B cell (primary cell): ENCODE results near the gene ACTN1. TPM values are rescaled to one million over a fixed set of nuclear protein-coding genes. Genes with fewer than 3 reads are reported as not detected.

Experiments used
- ATAC-seq: fragments of 200-7000 bp; cut with Tn5 transposase; one replicate; pipeline ENCODE4 v1.10.0; 2021; ENCODE audit warnings: low read depth, mild to moderate bottlenecking, moderate number of reproducible peaks, moderate library complexity
- CTCF ChIA-PET: fragments of 350-600 bp; sonication (Branson Sonifier 250); formaldehyde crosslinking; loops from one replicate; lab custom pipeline; 2021; ENCODE audit warnings: antibody characterized with exemption, inconsistent platforms; lab: Charles Lee
- POLR2A ChIA-PET: fragments of 350-600 bp; sonication (Branson Sonifier 250); formaldehyde crosslinking; loops from one replicate; lab custom pipeline; 2021; ENCODE audit warnings: antibody characterized with exemption; lab: Charles Lee
- DNase-seq: peaks from one replicate; pipeline ENCODE4 v3.0.0; 2013
- H2AFZ ChIP-seq: 2 replicates; pipeline ENCODE4 v1.6.1; 2012; ENCODE audit warnings: mild to moderate bottlenecking, low read depth, low read length; ENCODE audit not compliant: insufficient read depth, poor library complexity, severe bottlenecking
- H3K27ac ChIP-seq, 2 donors: 1 replicate in 1 of 2; 2 replicates in 1 of 2; pipeline ENCODE4 v1.5.1; 2012 to 2013; ENCODE audit warnings: low read length in 2 of 2, mild to moderate bottlenecking in 2 of 2, moderate library complexity in 1 of 2
- H3K27me3 ChIP-seq, 4 experiments: fragments of 200-600 bp in 1 of 4; sonication (generic) in 1 of 4; replicated peaks in 1 of 4; 1 replicate in 2 of 4; 2 replicates in 2 of 4; pipeline versions ENCODE4 v1.6.1 to v1.7.0; 2013 to 2016; ENCODE audit warnings: low read length in 3 of 4, mild to moderate bottlenecking in 2 of 4, mixed read lengths in 1 of 4, moderate library complexity in 1 of 4; ENCODE audit not compliant: insufficient read depth in 4 of 4, control insufficient read depth in 3 of 4; ENCODE audit errors: control extremely low read depth in 1 of 4
- H3K36me3 ChIP-seq, 2 experiments: replicated peaks in 1 of 2; 1 replicate in 1 of 2; 2 replicates in 1 of 2; pipeline versions ENCODE4 v1.6.1 to v1.7.1; 2013; ENCODE audit warnings: low read length in 1 of 2; ENCODE audit not compliant: insufficient read depth in 2 of 2, control insufficient read depth in 1 of 2; ENCODE audit errors: control extremely low read depth in 1 of 2, extremely low read depth in 1 of 2
- H3K4me1 ChIP-seq, 2 donors: fragments of 200-600 bp in 1 of 2; sonication (generic) in 1 of 2; 1 replicate in 1 of 2; 2 replicates in 1 of 2; pipeline versions ENCODE4 v1.5.1 to v1.6.1; 2013 to 2017; ENCODE audit warnings: low read length in 2 of 2; ENCODE audit not compliant: control insufficient read depth in 2 of 2, insufficient read depth in 2 of 2
- H3K4me2 ChIP-seq: replicated peaks from 2 replicates; pipeline ENCODE3; 2012; ENCODE audit warnings: mild to moderate bottlenecking, low read depth, low read length; ENCODE audit not compliant: poor library complexity, severe bottlenecking
- H3K4me3 ChIP-seq, 5 experiments: fragments of 200-600 bp in 1 of 5; sonication (generic) in 1 of 5; 1 replicate in 3 of 5; 2 replicates in 2 of 5; pipeline versions ENCODE4 v1.5.1 to v1.7.0; 2011 to 2016; ENCODE audit warnings: low read length in 4 of 5, mild to moderate bottlenecking in 4 of 5, low read depth in 2 of 5, control low read depth in 1 of 5, moderate library complexity in 1 of 5; ENCODE audit not compliant: insufficient read depth in 1 of 5; ENCODE audit errors: control extremely low read depth in 1 of 5, extremely low read depth in 1 of 5
- H3K79me2 ChIP-seq: fragments of 200-600 bp; sonication (generic); one replicate; pipeline ENCODE4 v1.6.0; 2016; ENCODE audit warnings: low read length; ENCODE audit not compliant: control insufficient read depth, insufficient read depth
- H3K9ac ChIP-seq: fragments of 200-600 bp; sonication (generic); 2 replicates; pipeline ENCODE4 v1.6.1; 2017; ENCODE audit warnings: mild to moderate bottlenecking, low read length, moderate library complexity
- H3K9me3 ChIP-seq, 3 donors: one replicate each; pipeline versions ENCODE4 v1.6.1 to v1.7.1; 2013; ENCODE audit warnings: low read length in 2 of 3; ENCODE audit not compliant: control insufficient read depth in 2 of 3, insufficient read depth in 1 of 3; ENCODE audit errors: control extremely low read depth in 1 of 3
- H4K20me1 ChIP-seq: 2 replicates; pipeline ENCODE4 v1.6.0; 2012; ENCODE audit warnings: mild to moderate bottlenecking, low read length; ENCODE audit not compliant: insufficient read depth, control insufficient read depth, poor library complexity, severe bottlenecking
- H3K27ac Mint-ChIP-seq: one replicate; pipeline ENCODE4 v1.8.0; 2021; ENCODE audit warnings: mixed read lengths
- H3K27me3 Mint-ChIP-seq: one replicate; pipeline ENCODE4 v1.8.0; 2021; ENCODE audit warnings: mixed read lengths
- H3K4me1 Mint-ChIP-seq: one replicate; pipeline ENCODE4 v1.8.0; 2021; ENCODE audit warnings: mixed read lengths
- H3K4me3 Mint-ChIP-seq: one replicate; pipeline ENCODE4 v1.8.0; 2021; ENCODE audit warnings: mixed read lengths
- H3K9me3 Mint-ChIP-seq: one replicate; pipeline ENCODE4 v1.8.0; 2022; ENCODE audit warnings: mixed read lengths; ENCODE audit not compliant: insufficient read depth
- CTCF ChIP-seq: fragments of 200-600 bp; IDR thresholded peaks from one replicate; pipeline ENCODE4 v1.8.0; 2022; ENCODE audit warnings: antibody characterized with exemption, mild to moderate bottlenecking
- EZH2 ChIP-seq: IDR thresholded peaks from 2 replicates; pipeline ENCODE4 v1.6.1; 2012; ENCODE audit warnings: borderline replicate concordance, low read depth, mild to moderate bottlenecking, moderate library complexity, low read length; ENCODE audit not compliant: insufficient read depth, poor library complexity, severe bottlenecking
- WGBS: methylation state at CpG from one replicate; pipeline ENCODE4 v1.1.5; 2013; ENCODE audit warnings: missing lambda C conversion rate; ENCODE audit not compliant: insufficient coverage; 5-methylcytosine and 5-hydroxymethylcytosine counted together
- intact Hi-C: fragments of 100-400 bp; cut with micrococcal nuclease; formaldehyde crosslinking; loops from one replicate; pipeline ENCODE4 v1.10.0; 2022
- polyA plus RNA-seq: library from polyadenylated mRNA; depleted of rRNA; stranded (reverse); fragments of >200 nt; gene quantifications from 2 replicates; pipeline ENCODE4 v1.2.3, GENCODE V29; 2012
- total RNA-seq, 2 donors: library from RNA; stranded (reverse); fragments of 120-200 nt in 1 of 2; gene quantifications; 1 replicate in 1 of 2; 2 replicates in 1 of 2; pipeline versions ENCODE4 v1.2.3 to v1.2.4, GENCODE V29; 2013 to 2022

Gene ACTN1
- total and polyA plus RNA-seq, 2 donors (not counting 1 experiment from before 2014, with no cell fraction given): 0.74 to 0.89 TPM

GRCh38 chr14:68908201-68908600 is 70.9 kb downstream of the ACTN1 start:
- H3K4me1 Mint-ChIP-seq: peaks cover 2% of the 10 kb centered on the region
- TF ChIP-seq EZH2 (no peak), CTCF (no peak)
- Histone ChIP-seq H3K36me3 (no peaks in the 10 kb centered on the region), H3K79me2 (no peaks in the 10 kb centered on the region), H3K9ac (no peak overlapping the region), H3K27ac (no peak overlapping the region), H3K4me1 (no peaks in the 10 kb centered on the region), H3K27me3 (peaks cover 0 to 3% (median 0%) of the 10 kb centered on the region in 4 experiments), H2AFZ (no peak overlapping the region), H3K4me2 (no peak overlapping the region), H3K9me3 (no peaks in the 10 kb centered on the region), H4K20me1 (no peaks in the 10 kb centered on the region), H3K4me3 (no peak overlapping the region)
- DNase-seq (no peak), ATAC-seq (no peak)
- H3K27me3 Mint-ChIP-seq: peaks cover 19% of the 10 kb centered on the region
- POLR2A ChIA-PET: no interaction called here
- CTCF ChIA-PET: interaction anchor here (0.6 to 1.0 kb wide), 2 partner anchors 1012 to 1025 kb away, joined by 3 read pairs; no protein-coding TSS in a partner anchor
- H3K27ac Mint-ChIP-seq: no peak overlapping the region
- intact Hi-C loops: no loop called here
- no peaks in the 10 kb centered on the region for H3K9me3 Mint-ChIP-seq
- 96% methylated on average over 8 of the region's 8 CpGs for WGBS
- no peak overlapping the region for H3K4me3 Mint-ChIP-seq

GRCh38 chr14:68906439-68906838 is 72.7 kb downstream of the ACTN1 start:
- Histone ChIP-seq H3K4me2 (no peak overlapping the region), H4K20me1 (no peaks in the 10 kb centered on the region), H3K27me3 (peaks cover 0 to 3% (median 0%) of the 10 kb centered on the region in 4 experiments), H3K36me3 (no peaks in the 10 kb centered on the region), H2AFZ (no peak overlapping the region), H3K9me3 (no peaks in the 10 kb centered on the region), H3K4me1 (no peaks in the 10 kb centered on the region), H3K4me3 (no peak overlapping the region), H3K9ac (no peak overlapping the region), H3K27ac (no peak overlapping the region), H3K79me2 (no peaks in the 10 kb centered on the region)
- no peak overlapping the region for H3K4me3 Mint-ChIP-seq
- intact Hi-C loops: no loop called here
- ATAC-seq (no peak), DNase-seq (no peak)
- whole genome bisulfite sequencing: 88% methylated on average over 4 of the region's 5 CpGs
- peaks cover 2% of the 10 kb centered on the region for H3K4me1 Mint-ChIP-seq
- H3K27ac Mint-ChIP-seq: no peak overlapping the region
- POLR2A ChIA-PET: no interaction called here
- peaks cover 16% of the 10 kb centered on the region for H3K27me3 Mint-ChIP-seq
- no peaks in the 10 kb centered on the region for H3K9me3 Mint-ChIP-seq
- CTCF ChIA-PET: no interaction called here
- TF ChIP-seq EZH2 (no peak), CTCF (no peak)
